B cell (primary cell): ENCODE measurements around the gene TPO.

ENCODE experiments used
- CTCF ChIP-seq: fragments of 200-600 bp; IDR thresholded peaks from one replicate; pipeline ENCODE4 v1.8.0; 2022; ENCODE audit warnings: antibody characterized with exemption, mild to moderate bottlenecking
- EZH2 ChIP-seq: IDR thresholded peaks from 2 replicates; pipeline ENCODE4 v1.6.1; 2012; ENCODE audit warnings: borderline replicate concordance, low read depth, mild to moderate bottlenecking, moderate library complexity, low read length; ENCODE audit not compliant: insufficient read depth, poor library complexity, severe bottlenecking

GRCh38 chr2:1478311-1479305 lies 65.3 kb downstream of the TPO start:
- TF ChIP-seq EZH2 (no peak), CTCF (no peak)
